ENCODE data around the gene PTPMT1.
"Not testable (repeated sequence)": the region's sequence is repeated elsewhere in the genome, so short reads cannot be mapped to it uniquely, and the experiment has no call there.

PTPMT1 gene

GRCh38 chr11:47550288-47551047 is 14.9 kb upstream of the PTPMT1 start:
- DNase-seq: no peak

- DNase-seq: no peak
These were observed 14.3 kb upstream of the PTPMT1 start for GRCh38 chr11:47551086-47551485.

GRCh38 chr11:47552056-47552565 is 13.3 kb upstream of the PTPMT1 start:
- peak; percentile 6 to 9 for DNase-seq

DNA sequence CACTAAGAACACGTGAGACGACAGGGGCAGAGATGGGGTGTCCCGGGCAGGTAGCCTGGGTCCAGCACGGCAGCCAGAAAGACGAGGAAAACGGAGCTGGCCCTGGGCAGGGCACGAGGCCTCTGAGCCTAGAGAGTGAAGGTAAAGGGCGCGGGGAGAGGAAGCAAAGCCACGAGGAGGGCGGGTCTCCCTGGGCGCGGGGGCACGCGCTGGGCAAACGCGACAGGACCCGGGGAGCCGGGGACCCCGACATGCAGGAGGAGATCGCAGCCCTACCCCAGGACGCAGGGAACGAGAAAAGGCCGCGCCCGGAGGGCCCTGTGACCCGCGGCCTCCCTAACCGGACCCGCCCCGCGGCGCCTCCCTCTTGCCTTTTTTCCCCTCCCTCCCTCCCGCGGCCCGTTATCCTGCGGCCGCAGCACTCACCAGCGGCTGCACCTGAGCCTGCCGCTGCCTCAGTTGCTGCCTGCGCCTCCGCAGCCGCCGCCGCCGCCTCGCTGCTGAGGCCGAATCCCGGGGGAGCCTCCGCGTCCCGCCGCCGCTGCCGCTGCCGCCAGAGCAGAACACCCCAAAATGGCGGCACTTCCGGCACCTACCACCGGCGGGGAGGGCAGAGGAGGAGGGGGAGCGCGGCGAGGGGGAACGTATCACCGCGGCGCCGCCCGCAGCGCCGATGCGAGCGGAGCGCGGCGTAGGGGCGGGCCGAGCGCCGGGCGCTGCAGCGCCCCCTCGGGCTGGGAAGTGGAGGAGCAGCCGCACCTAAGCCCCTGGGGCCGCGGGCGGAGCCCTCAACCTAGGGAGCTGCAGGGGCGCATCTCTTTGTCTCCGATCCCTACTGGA is 12.6 kb upstream of the PTPMT1 start, which contains the start of gene CELF1:
Gene CELF1 (minus strand): TSS at position 567 of the 840 bp plus-strand sequence. CDS start 53,609 bp downstream, outside the sequence.
- DNase-seq: peak; percentile 89 to 90

DNA sequence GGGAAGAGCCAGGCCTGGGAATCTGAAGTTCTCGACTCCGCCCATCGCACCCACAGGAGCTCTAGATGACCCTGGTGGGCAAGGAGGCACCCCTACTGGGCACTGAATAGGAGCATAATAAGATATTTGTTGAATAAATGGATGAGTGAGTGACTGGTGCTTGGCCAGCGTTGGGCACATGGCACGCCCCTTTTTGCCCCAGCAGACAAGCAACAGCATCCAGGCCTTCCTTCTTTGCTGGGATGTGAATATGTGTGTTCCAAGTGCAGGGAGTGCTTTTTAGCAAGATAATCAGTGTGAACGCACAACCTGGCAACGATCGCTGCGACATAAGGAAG is 12.0 kb upstream of the PTPMT1 start:
- no peak for DNase-seq

- DNase-seq: not testable (repeated sequence)
These were observed 8.4 kb upstream of the PTPMT1 start for GRCh38 chr11:47557004-47557403.

- DNase-seq: no peak
These were observed 6.7 kb upstream of the PTPMT1 start for GRCh38 chr11:47558695-47559094.

GRCh38 chr11:47560426-47560825 is 5.0 kb upstream of the PTPMT1 start:
- DNase-seq: no peak

DNA sequence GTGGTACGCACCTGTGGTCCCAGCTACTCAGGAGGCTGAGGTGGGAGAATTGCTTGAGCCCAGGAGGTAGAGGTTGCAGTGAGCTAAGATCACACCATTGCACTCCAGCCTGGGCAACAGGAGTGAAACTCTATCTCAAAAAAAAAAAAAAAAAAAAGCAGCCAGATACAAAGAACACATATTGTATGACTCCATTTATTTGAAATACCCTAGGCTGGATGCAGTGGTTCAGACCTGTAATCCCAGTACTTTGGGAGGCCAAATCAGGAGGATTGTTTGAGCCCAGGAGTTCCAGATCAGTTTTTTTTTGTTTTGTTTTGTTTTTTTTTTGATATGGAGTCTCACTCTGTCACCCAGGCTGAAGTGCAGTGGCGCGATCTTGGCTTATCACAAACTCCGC is 3.0 kb upstream of the PTPMT1 start:
- not testable (repeated sequence) for DNase-seq

DNA sequence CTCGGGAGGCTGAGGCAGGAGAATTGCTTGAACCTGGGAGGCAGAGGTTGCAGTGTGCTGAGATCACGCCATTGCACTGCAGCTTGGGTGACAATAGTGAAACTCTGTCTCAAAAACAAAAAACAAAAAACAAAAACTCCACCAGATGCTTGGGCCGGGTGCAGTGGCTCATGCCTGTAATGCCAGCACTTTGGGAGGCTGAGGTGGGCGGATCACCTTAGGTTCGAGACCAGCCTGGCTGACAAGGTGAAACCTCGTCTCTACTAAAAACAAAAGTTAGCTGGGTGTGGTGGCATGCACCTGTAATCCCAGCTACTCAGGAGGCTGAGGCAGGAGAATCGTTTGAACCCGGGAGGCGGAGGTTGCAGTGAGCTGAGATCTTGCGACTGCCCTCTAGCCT is 1.0 kb upstream of the PTPMT1 start:
- DNase-seq: not testable (repeated sequence)

- no peak for DNase-seq
These were observed 463 bp upstream of the PTPMT1 start for GRCh38 chr11:47564933-47565339.

GRCh38 chr11:47566149-47566698 is 825 bp downstream of the PTPMT1 start:
- DNase-seq: no peak

- DNase-seq: no peak
These were observed 4.2 kb downstream of the PTPMT1 start for GRCh38 chr11:47569646-47570045.

GRCh38 chr11:47570651-47571356 is 5.4 kb downstream of the PTPMT1 start:
- no peak for DNase-seq

DNA sequence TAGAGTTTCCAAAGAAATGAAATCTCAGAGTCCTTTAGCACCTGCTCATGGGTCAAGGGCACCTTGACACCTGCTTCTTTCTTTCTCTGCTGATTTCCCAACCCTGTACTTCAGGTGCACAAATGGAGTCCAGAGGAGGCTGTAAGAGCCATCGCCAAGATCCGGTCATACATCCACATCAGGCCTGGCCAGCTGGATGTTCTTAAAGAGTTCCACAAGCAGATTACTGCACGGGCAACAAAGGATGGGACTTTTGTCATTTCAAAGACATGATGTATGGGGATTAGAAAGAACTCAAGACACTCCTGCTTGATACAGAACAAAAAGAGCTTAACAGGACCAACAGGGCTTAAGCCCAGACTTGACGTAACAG is 5.9 kb downstream of the PTPMT1 start:
- no peak for DNase-seq

DNA sequence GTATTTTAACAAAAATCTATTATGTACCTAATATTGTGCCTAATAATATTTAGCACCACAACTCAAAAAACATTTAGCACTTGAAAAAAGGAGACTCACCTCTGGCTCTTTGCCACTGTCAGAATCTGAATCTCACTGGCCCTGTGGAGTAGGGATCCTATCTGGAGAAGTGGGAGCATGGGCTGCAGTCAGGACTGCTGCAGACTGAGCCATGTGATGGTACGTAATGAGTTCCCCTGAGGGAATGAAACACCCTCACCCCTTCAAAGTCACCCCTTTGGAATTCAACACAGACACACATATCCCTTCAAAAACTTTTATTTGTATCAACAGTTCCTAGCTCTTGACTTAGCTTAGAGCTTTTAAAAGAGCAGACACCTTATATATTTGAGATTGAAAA is 6.5 kb downstream of the PTPMT1 start:
- DNase-seq: no peak

DNA sequence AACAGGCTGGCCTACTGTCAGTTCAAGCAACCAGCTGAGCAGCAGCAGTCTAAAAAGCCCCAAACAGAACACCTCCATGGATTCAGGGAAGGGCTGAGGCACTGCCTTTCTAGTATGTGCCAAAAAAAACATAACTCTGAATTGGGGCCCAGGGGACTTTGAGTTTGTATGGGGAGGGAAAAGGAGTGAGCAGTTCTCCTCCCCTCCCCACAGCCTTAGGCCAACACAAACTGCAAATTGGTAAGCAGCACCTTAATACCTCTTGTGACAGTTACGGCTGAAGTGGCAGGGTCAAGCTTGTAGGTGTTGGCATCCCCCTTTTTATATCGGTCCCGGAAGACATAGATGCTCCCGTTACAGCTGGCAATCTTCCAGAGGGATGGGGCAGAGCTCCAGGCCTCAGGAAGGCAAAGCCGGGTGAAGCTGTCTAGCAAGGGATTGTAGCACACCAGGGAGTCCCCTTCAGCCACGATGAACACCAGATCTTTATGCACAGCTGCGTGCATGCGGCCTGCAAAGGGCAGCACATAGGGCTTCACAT is 7.4 kb downstream of the PTPMT1 start:
- no peak for DNase-seq

DNA sequence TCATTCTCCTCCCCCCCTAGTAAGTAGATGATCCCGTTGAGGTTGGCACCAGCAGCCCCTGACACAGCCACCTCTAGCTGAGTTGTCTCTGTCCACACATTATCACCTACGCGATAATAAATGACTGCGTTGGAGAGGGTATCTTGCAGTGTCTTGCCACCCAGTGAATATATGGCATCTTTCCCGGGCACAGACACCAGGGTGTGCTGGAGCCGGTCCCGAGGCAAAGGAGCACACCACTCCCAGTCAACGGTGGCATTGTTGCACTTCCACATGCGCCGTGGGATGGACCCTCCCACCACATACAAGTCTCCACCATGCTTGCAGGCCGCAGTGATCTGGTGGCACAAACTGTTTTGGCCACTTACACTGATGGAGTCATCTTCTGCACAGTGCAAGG is 7.9 kb downstream of the PTPMT1 start:
- DNase-seq: no peak

DNA sequence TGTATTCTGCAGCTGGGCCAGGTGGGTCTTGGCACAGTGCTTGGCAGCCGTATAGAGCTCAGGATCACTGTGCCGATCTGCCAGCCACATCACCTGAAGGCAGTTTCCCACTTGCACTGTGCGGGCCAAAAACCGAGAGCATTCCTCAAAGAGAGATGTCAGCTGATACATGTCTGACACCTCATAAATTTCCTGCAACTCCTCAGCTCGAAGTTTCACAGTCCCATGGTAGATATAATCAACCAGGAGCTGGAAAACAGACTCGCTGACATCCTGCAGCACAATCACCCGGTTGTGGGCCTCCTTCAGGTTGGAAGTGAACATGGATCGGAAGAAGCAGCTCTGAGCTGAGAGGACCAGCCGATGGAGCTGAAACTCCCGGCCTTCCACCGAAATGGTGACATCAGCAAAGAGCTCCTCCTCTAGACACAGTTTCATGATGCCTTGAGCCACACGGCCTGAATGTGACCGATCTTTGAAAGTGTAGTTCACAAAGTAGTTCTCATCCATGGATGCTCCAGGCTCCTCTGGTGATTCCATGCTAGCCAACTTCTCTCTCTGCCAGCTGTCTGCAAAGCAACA is 12.2 kb downstream of the PTPMT1 start:
- DNase-seq: no peak

GRCh38 chr11:47578524-47579494 is 13.4 kb downstream of the PTPMT1 start, which contains the start of the genes KBTBD4 and NDUFS3:
TSS of gene KBTBD4 (minus strand) at chr11:47578970. CDS start at chr11:47578951, 19 bp downstream.
TSS of gene NDUFS3 (plus strand) at chr11:47579074. CDS start at chr11:47579092, 18 bp downstream.
- DNase-seq: peak; percentile 81

- no peak for DNase-seq
These were observed 18.4 kb downstream of the PTPMT1 start for GRCh38 chr11:47583844-47584243.
